Amniotic epithelial cell (primary cell): Measurements from ENCODE around the gene PPP1R13L.
"Not testable (repeated sequence)": the region's sequence is repeated elsewhere in the genome, so short reads cannot be mapped to it uniquely, and the experiment has no call there.

Experiments
- DNase-seq: peaks from one replicate; pipeline ENCODE4 v3.0.0-alpha.2; 2010; ENCODE audit warnings: low read depth

Gene PPP1R13L

GRCh38 chr19:45344621-45345505 is 60.0 kb downstream of the PPP1R13L start:
- DNase-seq: no peak

GRCh38 chr19:45342911-45343310 is 62.0 kb downstream of the PPP1R13L start:
- no peak for DNase-seq

GRCh38 chr19:45340899-45341453 is 63.9 kb downstream of the PPP1R13L start:
- peak; percentile 12 for DNase-seq

- DNase-seq: no peak
These were observed 64.5 kb downstream of the PPP1R13L start, which contains the start of gene KLC3 for GRCh38 chr19:45340232-45340898. KLC3 (plus strand) TSS chr19:45340750; CDS start chr19:45345542, 4,792 bp downstream.

- no peak for DNase-seq
These were observed 65.2 kb downstream of the PPP1R13L start for GRCh38 chr19:45339629-45340028.

- DNase-seq: no peak
These were observed 68.1 kb downstream of the PPP1R13L start for GRCh38 chr19:45336696-45337251.

- not testable (repeated sequence) for DNase-seq
These were observed 70.0 kb downstream of the PPP1R13L start for GRCh38 chr19:45334881-45335280.

- no peak for DNase-seq
These were observed 71.1 kb downstream of the PPP1R13L start for GRCh38 chr19:45333609-45334303.

GRCh38 chr19:45331411-45331810 is 73.5 kb downstream of the PPP1R13L start:
- DNase-seq: no peak
